ENCODE data around the gene PPFIBP1.

Gene PPFIBP1

GRCh38 chr12:27504507-27504906 is 19.5 kb upstream of the PPFIBP1 start:
- no peak for TF ChIP-seq CTCF (IDR thresholded peaks at IDR 0.05; ENCODE audit: poor library complexity, severe bottlenecking)
- ATAC-seq (ENCODE audit: low read depth): no peak
- H3K9me3 ChIP-seq (ENCODE audit: severe bottlenecking): no peaks in the 10 kb centered on the region
- H3K4me1 ChIP-seq (ENCODE audit: insufficient read depth, poor library complexity, severe bottlenecking): no peaks in the 10 kb centered on the region
- no peak overlapping the region for H3K27ac ChIP-seq (ENCODE audit: poor library complexity, severe bottlenecking)
- H3K27me3 ChIP-seq (ENCODE audit: insufficient read depth, poor library complexity, severe bottlenecking): no peaks in the 10 kb centered on the region
- no peaks in the 10 kb centered on the region for H3K36me3 ChIP-seq (ENCODE audit: low read depth)
- no peak overlapping the region for H3K4me3 ChIP-seq (ENCODE audit: severe bottlenecking)
- DNase-seq (ENCODE audit: low spot score): no peak

- ATAC-seq (ENCODE audit: low read depth) (no peak), DNase-seq (ENCODE audit: low spot score) (no peak)
- Histone ChIP-seq H3K4me1 (ENCODE audit: insufficient read depth, poor library complexity, severe bottlenecking) (no peaks in the 10 kb centered on the region), H3K9me3 (ENCODE audit: severe bottlenecking) (no peaks in the 10 kb centered on the region), H3K36me3 (ENCODE audit: low read depth) (no peaks in the 10 kb centered on the region), H3K4me3 (ENCODE audit: severe bottlenecking) (no peak overlapping the region), H3K27ac (ENCODE audit: poor library complexity, severe bottlenecking) (no peak overlapping the region), H3K27me3 (ENCODE audit: insufficient read depth, poor library complexity, severe bottlenecking) (no peaks in the 10 kb centered on the region)
- no peak for TF ChIP-seq CTCF (IDR thresholded peaks at IDR 0.05; ENCODE audit: poor library complexity, severe bottlenecking)
These were observed 18.9 kb upstream of the PPFIBP1 start for GRCh38 chr12:27505109-27505508.

- H3K27ac ChIP-seq (ENCODE audit: poor library complexity, severe bottlenecking): no peak overlapping the region
- no peaks in the 10 kb centered on the region for H3K36me3 ChIP-seq (ENCODE audit: low read depth)
- H3K4me1 ChIP-seq (ENCODE audit: insufficient read depth, poor library complexity, severe bottlenecking): no peaks in the 10 kb centered on the region
- DNase-seq (ENCODE audit: low spot score): no peak
- ATAC-seq (ENCODE audit: low read depth): no peak
- H3K4me3 ChIP-seq (ENCODE audit: severe bottlenecking): no peak overlapping the region
- no peaks in the 10 kb centered on the region for H3K9me3 ChIP-seq (ENCODE audit: severe bottlenecking)
- H3K27me3 ChIP-seq (ENCODE audit: insufficient read depth, poor library complexity, severe bottlenecking): no peaks in the 10 kb centered on the region
- no peak for TF ChIP-seq CTCF (IDR thresholded peaks at IDR 0.05; ENCODE audit: poor library complexity, severe bottlenecking)
These were observed 18.2 kb upstream of the PPFIBP1 start for GRCh38 chr12:27505761-27506160.

GRCh38 chr12:27506645-27507189 is 17.3 kb upstream of the PPFIBP1 start:
- Histone ChIP-seq H3K36me3 (ENCODE audit: low read depth) (no peaks in the 10 kb centered on the region), H3K27me3 (ENCODE audit: insufficient read depth, poor library complexity, severe bottlenecking) (no peaks in the 10 kb centered on the region), H3K4me3 (ENCODE audit: severe bottlenecking) (no peak overlapping the region), H3K9me3 (ENCODE audit: severe bottlenecking) (no peaks in the 10 kb centered on the region), H3K4me1 (ENCODE audit: insufficient read depth, poor library complexity, severe bottlenecking) (no peaks in the 10 kb centered on the region), H3K27ac (ENCODE audit: poor library complexity, severe bottlenecking) (no peak overlapping the region)
- no peak for ATAC-seq (ENCODE audit: low read depth)
- TF ChIP-seq CTCF (IDR thresholded peaks at IDR 0.05; ENCODE audit: poor library complexity, severe bottlenecking): no peak
- DNase-seq (ENCODE audit: low spot score): no peak

GRCh38 chr12:27508736-27509431 is 15.1 kb upstream of the PPFIBP1 start:
- no peaks in the 10 kb centered on the region for H3K36me3 ChIP-seq (ENCODE audit: low read depth)
- H3K4me1 ChIP-seq (ENCODE audit: insufficient read depth, poor library complexity, severe bottlenecking): no peaks in the 10 kb centered on the region
- TF ChIP-seq CTCF (IDR thresholded peaks at IDR 0.05; ENCODE audit: poor library complexity, severe bottlenecking): no peak
- no peak overlapping the region for H3K27ac ChIP-seq (ENCODE audit: poor library complexity, severe bottlenecking)
- H3K9me3 ChIP-seq (ENCODE audit: severe bottlenecking): no peaks in the 10 kb centered on the region
- DNase-seq (ENCODE audit: low spot score) (no peak), ATAC-seq (ENCODE audit: low read depth) (no peak)
- H3K27me3 ChIP-seq (ENCODE audit: insufficient read depth, poor library complexity, severe bottlenecking): no peaks in the 10 kb centered on the region
- H3K4me3 ChIP-seq (ENCODE audit: severe bottlenecking): no peak overlapping the region

All from RWPE2 (cell line).